Hepatocyte (in vitro differentiated cells): ENCODE measurements around the gene ATXN10.

Experiments
- EZH2 ChIP-seq: fragments of 200-600 bp; sonication (generic); IDR thresholded peaks from 2 replicates; pipeline ENCODE4 v1.6.1; 2016; ENCODE audit warnings: antibody characterized with exemption, mild to moderate bottlenecking, borderline replicate concordance
- TF ChIP-seq, protein P1 (sequence below): fragments of 200-600 bp; sonication (generic); IDR thresholded peaks from 2 replicates; pipeline ENCODE4 v1.5.1; 2016; ENCODE audit warnings: antibody characterized with exemption, mild to moderate bottlenecking; ENCODE audit not compliant: poor library complexity

DNA sequence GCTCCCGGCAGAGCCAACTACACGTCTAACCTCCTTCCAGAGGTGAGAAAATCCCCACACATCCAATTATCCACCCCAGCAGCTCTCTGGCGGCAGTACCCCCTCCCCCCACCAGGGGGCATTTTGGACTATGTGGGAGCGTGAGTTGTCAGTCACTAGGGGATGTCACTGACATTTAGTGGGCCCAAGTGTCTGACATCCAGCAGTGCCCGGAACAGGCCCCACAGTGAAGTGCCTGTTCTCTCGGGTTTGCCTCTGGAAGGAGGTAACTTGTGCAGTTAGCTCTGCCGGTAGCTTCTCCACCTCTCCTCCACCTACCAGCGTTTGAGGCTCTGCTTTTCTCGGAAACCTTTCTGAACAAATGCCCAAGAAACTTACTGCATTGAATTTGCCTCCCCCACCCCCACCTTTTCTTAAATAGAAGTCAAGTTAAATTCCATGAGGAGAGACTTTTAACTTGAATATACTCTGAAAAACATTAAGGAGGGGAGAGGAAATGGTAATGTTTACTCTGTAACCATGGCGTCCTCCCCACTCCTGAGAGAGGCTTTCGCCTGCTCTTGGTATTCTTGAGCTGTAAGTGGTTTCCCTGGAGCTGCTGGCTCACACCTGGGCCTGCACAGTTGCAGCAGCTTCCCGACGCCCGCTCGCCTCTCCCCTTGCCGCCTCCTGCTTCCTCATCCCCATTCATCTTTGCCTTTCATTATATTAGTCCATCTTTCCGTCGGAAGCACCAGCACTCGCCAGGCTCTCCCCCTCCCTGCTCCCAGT is 192.5 kb downstream of the ATXN10 start:
- TF ChIP-seq EZH2: no peak
- TF ChIP-seq, protein P1, sequence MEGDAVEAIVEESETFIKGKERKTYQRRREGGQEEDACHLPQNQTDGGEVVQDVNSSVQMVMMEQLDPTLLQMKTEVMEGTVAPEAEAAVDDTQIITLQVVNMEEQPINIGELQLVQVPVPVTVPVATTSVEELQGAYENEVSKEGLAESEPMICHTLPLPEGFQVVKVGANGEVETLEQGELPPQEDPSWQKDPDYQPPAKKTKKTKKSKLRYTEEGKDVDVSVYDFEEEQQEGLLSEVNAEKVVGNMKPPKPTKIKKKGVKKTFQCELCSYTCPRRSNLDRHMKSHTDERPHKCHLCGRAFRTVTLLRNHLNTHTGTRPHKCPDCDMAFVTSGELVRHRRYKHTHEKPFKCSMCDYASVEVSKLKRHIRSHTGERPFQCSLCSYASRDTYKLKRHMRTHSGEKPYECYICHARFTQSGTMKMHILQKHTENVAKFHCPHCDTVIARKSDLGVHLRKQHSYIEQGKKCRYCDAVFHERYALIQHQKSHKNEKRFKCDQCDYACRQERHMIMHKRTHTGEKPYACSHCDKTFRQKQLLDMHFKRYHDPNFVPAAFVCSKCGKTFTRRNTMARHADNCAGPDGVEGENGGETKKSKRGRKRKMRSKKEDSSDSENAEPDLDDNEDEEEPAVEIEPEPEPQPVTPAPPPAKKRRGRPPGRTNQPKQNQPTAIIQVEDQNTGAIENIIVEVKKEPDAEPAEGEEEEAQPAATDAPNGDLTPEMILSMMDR: peak; percentile 71
